GM12872 (cell line): ENCODE measurements around the gene SRRD.

ENCODE experiments used
- CTCF ChIP-seq: IDR thresholded peaks from 3 replicates; pipeline ENCODE4 v1.5.1; 2011; ENCODE audit warnings: low read depth, mild to moderate bottlenecking, low read length, moderate library complexity; ENCODE audit not compliant: insufficient read depth

SRRD gene

GRCh38 chr22:26471522-26471921 is 12.2 kb upstream of the SRRD start:
- no peak for TF ChIP-seq CTCF

GRCh38 chr22:26474682-26475081 is 9.0 kb upstream of the SRRD start:
- no peak for TF ChIP-seq CTCF

GRCh38 chr22:26476705-26477340 is 6.9 kb upstream of the SRRD start:
- no peak for TF ChIP-seq CTCF

GRCh38 chr22:26477341-26477731 is 6.3 kb upstream of the SRRD start:
- no peak for TF ChIP-seq CTCF

GRCh38 chr22:26479043-26479791 is 4.5 kb upstream of the SRRD start:
- TF ChIP-seq CTCF: 0 out of 3 replicates have a peak, but pooled peaks have one; percentile 15

GRCh38 chr22:26479792-26480610 is 3.7 kb upstream of the SRRD start:
- TF ChIP-seq CTCF: no peak; the same call in 2 of the 3 replicates

GRCh38 chr22:26480611-26480932 is 3.1 kb upstream of the SRRD start:
- no peak for TF ChIP-seq CTCF
